CD4-positive, alpha-beta T cell treated with Interleukin-17A for 1 hour (primary cell): ENCODE measurements around the gene SCGB3A1.

ENCODE experiments used
- DNase-seq: peaks from one replicate; pipeline ENCODE4 v3.0.0-alpha.2; 2020

Gene SCGB3A1

GRCh38 chr5:180625125-180625790 lies 34.0 kb upstream of the SCGB3A1 start:
- no peak for DNase-seq

GRCh38 chr5:180624587-180624986 lies 33.3 kb upstream of the SCGB3A1 start:
- DNase-seq = no peak

GRCh38 chr5:180623844-180624243 lies 32.5 kb upstream of the SCGB3A1 start:
- DNase-seq = no peak

- no peak for DNase-seq
These were observed 32.1 kb upstream of the SCGB3A1 start for GRCh38 chr5:180623411-180623834.

GRCh38 chr5:180622910-180623309 lies 31.6 kb upstream of the SCGB3A1 start:
- no peak for DNase-seq

GRCh38 chr5:180621311-180621710 lies 30.0 kb upstream of the SCGB3A1 start:
- DNase-seq = no peak

GRCh38 chr5:180620014-180620413 lies 28.7 kb upstream of the SCGB3A1 start:
- no peak for DNase-seq

- no peak for DNase-seq
These were observed 28.2 kb upstream of the SCGB3A1 start for GRCh38 chr5:180619563-180619915.

GRCh38 chr5:180618829-180619562 lies 27.7 kb upstream of the SCGB3A1 start:
- DNase-seq = peak; percentile 31

GRCh38 chr5:180618487-180618828 lies 27.2 kb upstream of the SCGB3A1 start:
- no peak for DNase-seq

GRCh38 chr5:180613814-180614188 lies 22.5 kb upstream of the SCGB3A1 start:
- no peak for DNase-seq

- no peak for DNase-seq
These were observed 22.0 kb upstream of the SCGB3A1 start for GRCh38 chr5:180613188-180613813.

- DNase-seq = no peak
These were observed 21.4 kb upstream of the SCGB3A1 start for GRCh38 chr5:180612683-180613082.

GRCh38 chr5:180611140-180611850 lies 20.0 kb upstream of the SCGB3A1 start:
- DNase-seq = no peak

GRCh38 chr5:180609817-180610550 lies 18.7 kb upstream of the SCGB3A1 start:
- no peak for DNase-seq

- no peak for DNase-seq
These were observed 18.1 kb upstream of the SCGB3A1 start for GRCh38 chr5:180609386-180609785.

- no peak for DNase-seq
These were observed 17.4 kb upstream of the SCGB3A1 start for GRCh38 chr5:180608572-180609310.

- no peak for DNase-seq
These were observed 16.7 kb upstream of the SCGB3A1 start for GRCh38 chr5:180607861-180608571.

- no peak for DNase-seq
These were observed 15.0 kb upstream of the SCGB3A1 start for GRCh38 chr5:180606215-180606785.

GRCh38 chr5:180605554-180606214 lies 14.4 kb upstream of the SCGB3A1 start:
- DNase-seq = peak; percentile 59

- no peak for DNase-seq
These were observed 13.0 kb upstream of the SCGB3A1 start for GRCh38 chr5:180604271-180604670.
